ENCODE data around the gene MYD88. TPM values are rescaled to one million over a fixed set of nuclear protein-coding genes. Genes with fewer than 3 reads are reported as not detected.

MYD88 gene
- total and polyA plus RNA-seq, 7 donors: 2.9 to 7.0 (median 4.4) TPM

DNA sequence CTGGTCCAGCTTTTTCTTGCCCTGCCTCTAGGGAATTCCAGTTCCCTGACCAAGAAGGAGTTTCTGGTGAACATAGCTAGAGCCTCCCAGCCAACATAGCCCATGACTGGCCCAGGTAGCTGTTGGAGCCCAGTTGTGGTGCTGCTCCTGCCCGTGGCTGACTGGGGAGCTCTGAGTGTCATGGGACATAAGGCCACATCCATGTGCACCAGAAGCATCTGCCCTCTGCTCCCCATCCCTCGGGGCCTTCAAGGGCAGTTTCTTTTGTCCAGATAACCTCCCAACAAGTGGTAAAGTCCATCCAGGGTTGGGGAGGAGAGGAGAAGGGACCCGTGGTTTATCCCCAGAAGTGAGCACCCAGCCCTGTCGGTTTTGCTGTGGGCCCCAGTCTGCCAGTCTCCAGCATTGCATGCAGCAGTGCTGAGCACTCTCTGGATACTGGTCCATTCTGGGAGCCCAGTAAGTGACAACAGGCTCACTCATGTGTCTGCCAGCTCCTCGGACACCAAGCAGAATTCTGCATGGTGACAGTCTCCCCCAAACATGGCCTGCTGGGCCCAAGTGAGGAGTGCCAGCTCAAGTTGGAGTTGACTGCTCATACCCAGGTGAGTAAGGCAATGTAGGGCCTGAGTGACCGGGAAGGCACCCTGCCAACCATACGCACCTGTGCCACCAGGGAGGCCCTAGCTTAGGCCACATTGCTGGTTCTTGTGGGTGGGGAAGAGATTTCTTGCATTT lies 30.4 kb upstream of the MYD88 start:
- H3K27ac ChIP-seq: no peak overlapping the region
- ATAC-seq (no peak), DNase-seq (no peak)
- TF ChIP-seq, protein P1, sequence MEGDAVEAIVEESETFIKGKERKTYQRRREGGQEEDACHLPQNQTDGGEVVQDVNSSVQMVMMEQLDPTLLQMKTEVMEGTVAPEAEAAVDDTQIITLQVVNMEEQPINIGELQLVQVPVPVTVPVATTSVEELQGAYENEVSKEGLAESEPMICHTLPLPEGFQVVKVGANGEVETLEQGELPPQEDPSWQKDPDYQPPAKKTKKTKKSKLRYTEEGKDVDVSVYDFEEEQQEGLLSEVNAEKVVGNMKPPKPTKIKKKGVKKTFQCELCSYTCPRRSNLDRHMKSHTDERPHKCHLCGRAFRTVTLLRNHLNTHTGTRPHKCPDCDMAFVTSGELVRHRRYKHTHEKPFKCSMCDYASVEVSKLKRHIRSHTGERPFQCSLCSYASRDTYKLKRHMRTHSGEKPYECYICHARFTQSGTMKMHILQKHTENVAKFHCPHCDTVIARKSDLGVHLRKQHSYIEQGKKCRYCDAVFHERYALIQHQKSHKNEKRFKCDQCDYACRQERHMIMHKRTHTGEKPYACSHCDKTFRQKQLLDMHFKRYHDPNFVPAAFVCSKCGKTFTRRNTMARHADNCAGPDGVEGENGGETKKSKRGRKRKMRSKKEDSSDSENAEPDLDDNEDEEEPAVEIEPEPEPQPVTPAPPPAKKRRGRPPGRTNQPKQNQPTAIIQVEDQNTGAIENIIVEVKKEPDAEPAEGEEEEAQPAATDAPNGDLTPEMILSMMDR (IDR thresholded peaks at IDR 0.05): no peak
- WGBS, 3 donors: 78 to 93% (median 88%) methylated on average over 7 of the region's 7 CpGs
- H3K36me3 ChIP-seq (ENCODE audit: insufficient read depth in 1 of 2, low read depth in 1 of 2): no peaks in the 10 kb centered on the region
- peaks cover 3% of the 10 kb centered on the region for H3K9me3 ChIP-seq
- H3K4me1 ChIP-seq: no peaks in the 10 kb centered on the region
- intact Hi-C loops (cut with DNase I): no loop called here
- no peaks in the 10 kb centered on the region for H3K27me3 ChIP-seq (ENCODE audit: insufficient read depth in 3 of 3, low read length in 2 of 3)
- H3K4me3 ChIP-seq: no peak overlapping the region

DNA sequence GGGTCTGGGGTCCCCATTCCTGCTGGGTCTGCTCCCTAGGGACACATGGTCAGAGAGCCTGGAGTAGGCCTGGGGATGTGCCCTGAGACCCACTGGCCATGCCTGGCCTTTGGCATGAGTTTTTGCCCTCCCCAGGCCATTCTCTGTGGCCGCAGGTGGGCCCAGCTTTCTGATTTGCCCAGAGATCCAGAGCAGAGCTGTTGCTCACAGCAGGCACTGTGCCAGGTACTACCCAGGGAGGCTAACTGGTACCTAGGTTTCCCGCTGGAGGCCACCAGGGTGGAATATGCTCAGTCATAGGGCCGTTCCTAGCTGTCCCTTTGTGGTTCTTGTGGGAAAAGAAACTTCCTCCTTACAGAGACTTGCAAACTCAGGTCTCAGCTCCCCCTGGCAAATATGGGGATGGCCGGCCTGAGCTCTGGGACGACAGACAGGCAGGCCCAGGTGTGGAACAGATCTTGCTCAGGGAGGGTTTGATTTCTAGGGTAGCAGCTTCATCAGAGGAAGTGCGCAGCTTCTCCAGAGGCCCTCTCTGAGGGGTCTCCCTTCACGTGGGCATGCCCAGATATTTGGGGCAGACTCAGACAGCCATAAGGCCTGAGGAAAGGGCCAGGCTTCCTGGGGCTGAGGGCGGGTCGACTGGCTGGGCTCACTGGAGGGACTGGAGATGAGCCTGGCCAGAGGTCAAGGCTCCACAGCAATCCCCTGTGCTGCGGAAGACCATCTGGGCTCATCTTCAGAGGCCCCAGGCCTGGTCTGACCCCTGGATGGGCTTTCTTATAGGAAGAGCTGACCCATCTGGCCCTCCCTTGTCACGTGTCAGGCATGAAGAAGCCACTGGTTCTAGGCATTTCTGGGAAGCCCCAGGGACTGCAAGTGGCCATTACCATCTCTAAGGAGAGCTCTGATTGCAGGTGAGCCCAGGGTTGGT lies 29.5 kb upstream of the MYD88 start:
- intact Hi-C loops (cut with DNase I): no loop called here
- H3K9me3 ChIP-seq: peaks cover 3% of the 10 kb centered on the region
- H3K4me1 ChIP-seq: no peaks in the 10 kb centered on the region
- no peaks in the 10 kb centered on the region for H3K27me3 ChIP-seq (ENCODE audit: insufficient read depth in 3 of 3, low read length in 2 of 3)
- no peak overlapping the region for H3K4me3 ChIP-seq
- no peak overlapping the region for H3K27ac ChIP-seq
- ATAC-seq: no peak
- TF ChIP-seq, protein P1 (IDR thresholded peaks at IDR 0.05): no peak
- no peak for DNase-seq
- H3K36me3 ChIP-seq (ENCODE audit: insufficient read depth in 1 of 2, low read depth in 1 of 2): no peaks in the 10 kb centered on the region
- WGBS, 3 donors: 88 to 90% (median 88%) methylated on average over 11 of the region's 11 CpGs

DNA sequence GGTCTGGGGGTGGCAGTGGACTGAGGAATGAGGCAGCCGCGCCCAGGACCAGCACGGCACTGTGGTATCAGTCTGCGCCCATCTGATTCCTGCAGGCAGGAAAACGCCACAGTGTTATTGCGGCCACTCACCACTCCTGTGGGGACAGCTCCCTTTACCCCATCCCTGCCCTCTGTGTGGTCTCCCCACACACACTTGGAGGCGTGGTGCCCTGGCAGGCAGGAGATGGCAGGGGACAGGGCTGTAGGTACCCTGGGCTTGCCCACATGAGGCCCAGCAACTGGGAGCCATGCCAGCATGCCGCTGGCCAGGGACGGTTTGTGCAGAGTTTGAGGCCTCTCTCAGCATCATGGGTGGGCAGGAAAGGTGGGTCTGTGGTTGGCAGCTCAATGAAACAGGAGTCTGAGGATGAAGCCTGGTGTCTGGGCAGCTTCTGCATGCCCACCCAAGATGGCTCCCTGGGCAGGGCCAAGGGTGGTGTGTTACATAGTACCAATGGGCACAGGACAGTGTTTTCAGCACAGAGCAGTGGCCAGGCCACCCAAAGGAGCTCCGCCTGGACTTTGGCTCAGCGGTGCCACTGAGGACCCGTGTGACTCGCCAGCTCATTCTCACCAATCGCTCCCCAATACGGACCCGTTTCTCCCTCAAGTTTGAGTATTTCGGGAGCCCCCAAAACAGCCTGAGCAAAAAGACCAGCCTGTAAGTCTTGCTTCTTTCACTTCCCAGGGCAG lies 28.7 kb upstream of the MYD88 start:
- no peaks in the 10 kb centered on the region for H3K4me1 ChIP-seq
- intact Hi-C loops (cut with DNase I): no loop called here
- no peak for ATAC-seq
- DNase-seq: no peak
- H3K9me3 ChIP-seq: no peaks in the 10 kb centered on the region
- 90 to 95% (median 94%) methylated on average over 17 of the region's 17 CpGs for WGBS, 3 donors
- H3K27me3 ChIP-seq (ENCODE audit: insufficient read depth in 3 of 3, low read length in 2 of 3): no peaks in the 10 kb centered on the region
- H3K27ac ChIP-seq: no peak overlapping the region
- TF ChIP-seq, protein P1 (IDR thresholded peaks at IDR 0.05): no peak
- H3K36me3 ChIP-seq (ENCODE audit: insufficient read depth in 1 of 2, low read depth in 1 of 2): no peaks in the 10 kb centered on the region
- no peak overlapping the region for H3K4me3 ChIP-seq

DNA sequence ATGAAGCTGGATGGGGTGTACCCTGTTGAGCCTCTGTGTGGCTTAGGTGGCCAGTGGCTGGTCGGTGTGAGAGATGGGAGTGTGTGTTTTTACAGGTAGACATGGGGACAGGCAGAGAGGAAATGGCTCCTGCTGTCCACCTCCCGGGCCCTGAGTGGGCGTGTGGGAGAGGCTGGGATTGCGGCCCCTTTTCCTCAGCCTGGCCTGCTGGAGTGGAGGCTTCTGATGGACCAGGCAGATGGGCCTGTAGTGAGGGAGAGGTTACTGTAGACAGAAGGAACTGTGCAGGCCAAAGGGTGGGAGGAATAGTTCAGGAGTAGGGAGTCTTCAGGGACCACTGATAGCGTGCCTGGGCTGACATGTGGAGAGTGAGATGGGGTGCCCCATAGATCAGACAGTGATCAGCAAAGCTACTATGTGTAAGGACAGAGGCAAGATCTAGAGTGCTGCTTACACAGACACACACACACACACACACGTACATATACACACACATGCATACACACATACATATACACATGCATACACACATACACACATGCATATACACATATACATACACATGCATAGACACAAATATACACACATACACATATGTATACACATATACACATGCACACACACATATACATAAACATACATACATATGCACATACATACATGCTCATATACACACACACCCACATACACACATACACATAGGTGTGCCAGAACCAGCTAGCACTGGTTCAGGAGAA lies 28.0 kb upstream of the MYD88 start:
- intact Hi-C loops (cut with DNase I): no loop called here
- no peak for DNase-seq
- no peak overlapping the region for H3K27ac ChIP-seq
- no peaks in the 10 kb centered on the region for H3K9me3 ChIP-seq
- 86 to 95% (median 90%) methylated on average over 6 of the region's 6 CpGs for WGBS, 3 donors
- no peaks in the 10 kb centered on the region for H3K36me3 ChIP-seq (ENCODE audit: insufficient read depth in 1 of 2, low read depth in 1 of 2)
- no peak overlapping the region for H3K4me3 ChIP-seq
- no peaks in the 10 kb centered on the region for H3K27me3 ChIP-seq (ENCODE audit: insufficient read depth in 3 of 3, low read length in 2 of 3)
- TF ChIP-seq, protein P1 (IDR thresholded peaks at IDR 0.05): no peak
- no peaks in the 10 kb centered on the region for H3K4me1 ChIP-seq
- ATAC-seq: no peak

Data from psoas muscle (tissue), 8 donors.